Astrocyte of the spinal cord (primary cell): ENCODE data around the gene OGDH.
A peak's percentile ranks its signal among the peaks of the same experiment; 100 is the strongest.

Source experiments
- DNase-seq: peaks from one replicate; pipeline ENCODE4 v3.0.0; 2011; ENCODE audit warnings: low read depth, low spot score
- H3K4me3 ChIP-seq: 2 replicates; pipeline ENCODE4 v1.5.1; 2011; ENCODE audit warnings: low read depth, mild to moderate bottlenecking, low read length, moderate library complexity
- in situ Hi-C: cut with HindIII; loops from 2 replicates; pipeline ENCODE4 v1.10.0; 2017; ENCODE audit warnings: low sequenced_read_pairs
- TF ChIP-seq, protein P1 (sequence below): IDR thresholded peaks from 2 replicates; pipeline ENCODE4 v1.5.1; 2012; ENCODE audit warnings: low read depth, mild to moderate bottlenecking, low read length, inconsistent platforms

Gene OGDH

DNA sequence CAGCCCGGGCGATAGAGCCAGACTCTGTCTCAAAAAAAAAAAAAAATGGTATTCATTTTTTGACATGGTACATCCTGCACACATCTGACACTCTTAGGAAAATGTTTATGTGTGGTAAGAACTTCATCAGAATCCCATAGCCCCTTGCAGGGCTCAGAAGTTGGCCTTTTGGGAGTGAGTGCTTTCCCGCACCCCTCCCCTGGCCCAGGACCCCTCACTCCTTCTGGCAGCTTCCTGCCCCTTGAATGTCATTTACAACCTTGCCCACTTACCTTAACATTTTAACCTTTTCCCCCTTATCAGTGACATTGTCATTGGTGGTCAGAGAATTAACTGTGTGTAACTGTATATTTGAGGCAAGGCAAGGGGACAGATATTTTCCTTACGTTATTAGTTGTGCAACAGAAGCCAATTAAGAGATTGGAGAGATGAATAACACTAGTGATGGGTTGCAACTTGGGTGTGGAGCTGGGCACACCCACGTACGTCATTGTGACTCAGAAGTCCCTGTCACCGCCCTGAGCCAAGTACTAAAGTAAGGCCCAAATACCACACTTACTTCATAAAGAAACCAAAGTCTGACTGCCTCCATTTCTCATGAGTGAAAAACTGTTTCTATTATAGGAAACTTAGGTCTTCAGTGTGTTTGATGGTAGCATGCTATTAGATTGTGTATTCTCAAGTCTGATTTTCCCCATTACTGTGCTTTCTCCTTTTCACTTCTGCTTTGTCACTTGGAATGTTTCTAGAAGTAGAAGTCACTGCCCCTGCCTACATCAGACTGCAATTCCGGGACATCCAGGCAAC, 31.6 kb downstream of the OGDH start:
- peak; percentile 81 for DNase-seq
- TF ChIP-seq, protein P1, sequence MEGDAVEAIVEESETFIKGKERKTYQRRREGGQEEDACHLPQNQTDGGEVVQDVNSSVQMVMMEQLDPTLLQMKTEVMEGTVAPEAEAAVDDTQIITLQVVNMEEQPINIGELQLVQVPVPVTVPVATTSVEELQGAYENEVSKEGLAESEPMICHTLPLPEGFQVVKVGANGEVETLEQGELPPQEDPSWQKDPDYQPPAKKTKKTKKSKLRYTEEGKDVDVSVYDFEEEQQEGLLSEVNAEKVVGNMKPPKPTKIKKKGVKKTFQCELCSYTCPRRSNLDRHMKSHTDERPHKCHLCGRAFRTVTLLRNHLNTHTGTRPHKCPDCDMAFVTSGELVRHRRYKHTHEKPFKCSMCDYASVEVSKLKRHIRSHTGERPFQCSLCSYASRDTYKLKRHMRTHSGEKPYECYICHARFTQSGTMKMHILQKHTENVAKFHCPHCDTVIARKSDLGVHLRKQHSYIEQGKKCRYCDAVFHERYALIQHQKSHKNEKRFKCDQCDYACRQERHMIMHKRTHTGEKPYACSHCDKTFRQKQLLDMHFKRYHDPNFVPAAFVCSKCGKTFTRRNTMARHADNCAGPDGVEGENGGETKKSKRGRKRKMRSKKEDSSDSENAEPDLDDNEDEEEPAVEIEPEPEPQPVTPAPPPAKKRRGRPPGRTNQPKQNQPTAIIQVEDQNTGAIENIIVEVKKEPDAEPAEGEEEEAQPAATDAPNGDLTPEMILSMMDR = no peak
- in situ Hi-C loops = no loop called here
- no peak overlapping the region for H3K4me3 ChIP-seq

DNA sequence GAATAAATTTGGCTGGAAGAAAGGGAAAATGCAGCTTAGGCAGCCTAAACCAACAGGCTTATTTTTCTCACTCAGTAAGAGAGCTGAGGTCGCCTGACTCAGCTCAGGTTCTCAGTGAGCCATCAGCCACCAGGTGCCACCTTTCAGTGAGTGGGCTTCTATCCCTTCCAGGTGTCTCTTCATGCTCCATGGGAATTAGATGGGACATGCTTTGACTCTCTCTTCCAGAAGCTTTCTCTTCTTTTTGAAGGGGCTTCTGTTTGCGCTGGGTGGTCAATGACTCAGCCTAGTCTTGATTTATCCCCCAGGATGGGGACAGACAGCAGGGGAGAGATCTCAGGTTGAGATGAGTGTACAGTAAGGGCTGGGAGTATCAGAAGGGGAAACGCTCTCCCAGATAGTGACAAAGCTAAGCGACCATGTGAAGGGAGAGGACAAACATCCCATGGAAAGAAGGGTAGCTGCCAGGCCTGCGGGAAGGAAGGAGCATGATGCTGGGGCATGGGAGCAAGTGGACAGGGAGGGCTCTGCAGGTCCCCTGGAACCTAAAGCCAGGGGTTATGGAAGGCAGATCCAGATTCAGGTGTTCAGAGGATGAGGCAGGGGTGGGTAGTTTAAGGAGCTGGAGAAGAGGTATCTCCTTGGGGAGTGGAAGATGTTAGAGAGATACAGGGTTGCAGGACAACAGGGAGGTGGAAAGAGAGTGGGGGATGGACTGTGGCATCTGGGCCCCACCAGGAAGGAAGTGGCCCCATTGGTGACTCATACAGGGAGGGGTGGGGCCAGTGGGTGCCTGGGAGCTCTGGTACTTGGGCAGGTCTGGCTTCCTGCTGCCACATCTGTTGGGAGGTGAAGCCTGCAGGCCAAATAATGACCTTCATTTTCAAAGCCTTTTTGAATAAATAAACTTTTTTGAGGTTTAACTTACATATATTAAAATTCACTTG, 32.5 kb downstream of the OGDH start:
- DNase-seq = peak; percentile 74
- in situ Hi-C loops = no loop called here
- TF ChIP-seq, protein P1 = no peak
- no peak overlapping the region for H3K4me3 ChIP-seq

DNA sequence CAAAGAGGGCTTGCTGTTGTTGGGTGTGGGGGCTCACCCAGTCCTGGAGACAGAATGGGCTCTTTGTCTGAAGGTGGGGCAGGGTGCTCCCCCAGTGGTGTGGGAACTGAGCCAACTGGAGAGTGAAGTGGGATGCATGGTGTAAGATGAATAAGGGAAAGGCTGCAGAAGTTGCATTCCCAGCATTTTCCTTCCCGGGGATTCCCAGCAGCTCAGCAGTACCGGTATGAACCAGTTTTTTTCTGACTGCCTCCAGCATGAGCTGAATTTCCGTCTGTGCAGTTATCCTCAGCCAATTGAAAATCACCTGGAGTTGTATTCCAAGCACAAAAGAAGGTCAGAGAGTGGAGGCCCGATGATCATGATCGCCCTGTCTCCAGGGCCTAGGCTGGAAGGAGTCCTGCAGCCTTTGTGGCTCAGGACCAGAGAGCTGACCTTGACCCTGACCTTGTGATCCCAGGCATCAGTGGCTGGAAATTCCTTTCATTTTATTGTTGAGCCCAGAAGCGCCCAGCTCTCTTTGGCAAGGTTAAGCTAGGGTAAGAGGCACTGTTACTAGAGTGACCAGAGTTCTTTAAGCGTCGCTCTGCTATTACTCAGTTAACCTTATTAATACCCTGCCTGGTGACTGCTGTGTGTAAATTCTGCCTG, 33.4 kb downstream of the OGDH start:
- TF ChIP-seq, protein P1 = no peak
- in situ Hi-C loops = no loop called here
- DNase-seq = peak; percentile 85
- no peak overlapping the region for H3K4me3 ChIP-seq

DNA sequence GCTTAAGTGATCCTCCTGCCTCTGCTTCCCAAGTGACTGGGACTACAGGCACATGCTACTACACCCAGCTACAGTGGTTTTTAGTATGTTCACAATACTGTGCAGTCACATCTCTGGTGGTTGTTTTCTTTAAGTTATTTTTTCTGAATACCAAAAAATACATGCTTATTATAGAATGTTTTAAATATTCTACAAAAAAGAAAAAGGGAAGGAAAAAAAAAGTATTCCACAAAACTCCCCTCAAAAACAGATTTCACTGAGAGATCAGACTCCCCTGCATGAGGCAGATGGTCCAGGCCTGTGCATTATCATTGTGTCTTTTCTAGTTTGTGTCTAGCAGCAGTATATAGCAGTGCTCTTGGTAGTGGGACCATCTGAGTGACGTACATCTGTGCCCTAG, 36.8 kb downstream of the OGDH start:
- TF ChIP-seq, protein P1 = no peak
- no peak for DNase-seq
- H3K4me3 ChIP-seq = no peak overlapping the region
- in situ Hi-C loops = no loop called here

DNA sequence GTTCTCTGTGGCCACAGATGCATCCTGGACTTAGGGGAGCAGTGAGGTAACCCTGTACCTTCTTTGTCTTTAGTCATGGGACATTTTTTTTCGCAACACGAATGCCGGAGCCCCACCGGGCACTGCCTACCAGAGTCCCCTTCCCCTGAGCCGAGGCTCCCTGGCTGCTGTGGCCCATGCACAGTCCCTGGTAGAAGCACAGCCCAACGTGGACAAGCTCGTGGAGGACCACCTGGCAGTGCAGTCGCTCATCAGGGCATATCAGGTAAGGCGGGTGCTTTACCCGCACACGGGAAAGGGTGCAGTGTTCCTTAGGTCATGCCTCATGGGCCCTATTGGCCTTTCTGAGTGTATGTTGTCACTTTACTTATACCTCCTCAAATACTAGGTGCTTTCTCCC, 38.8 kb downstream of the OGDH start:
- TF ChIP-seq, protein P1 = no peak

DNA sequence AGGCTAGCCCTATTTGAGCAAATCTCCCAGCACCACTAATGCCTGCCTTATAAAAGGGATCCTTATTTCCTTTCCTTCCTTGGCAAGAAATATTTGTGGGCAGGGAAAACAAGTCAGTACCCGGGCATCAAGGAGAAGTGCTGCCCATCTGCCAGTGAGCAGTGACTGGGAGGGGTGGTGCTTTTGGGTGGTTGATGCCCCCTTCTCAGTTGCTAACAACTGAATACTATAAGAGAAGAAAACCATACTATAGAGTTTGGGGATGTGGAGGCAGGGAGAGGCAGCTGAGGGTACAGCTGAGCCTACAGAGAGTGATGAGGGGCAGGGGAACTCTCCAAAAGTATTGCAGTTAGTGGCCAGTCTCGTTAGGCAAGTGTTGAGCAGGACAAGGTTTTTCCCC, 39.3 kb downstream of the OGDH start:
- H3K4me3 ChIP-seq = no peak overlapping the region
- DNase-seq = no peak
- in situ Hi-C loops = no loop called here
- TF ChIP-seq, protein P1 = no peak

More for the DNA sequence above, 38.8 kb downstream of the OGDH start:
- no peak overlapping the region for H3K4me3 ChIP-seq
- no peak for DNase-seq
- in situ Hi-C loops = no loop called here
